Measurements from ENCODE around the gene RPS6KB2.
"Not testable (repeated sequence)": the region's sequence is repeated elsewhere in the genome, so short reads cannot be mapped to it uniquely, and the experiment has no call there.

Gene RPS6KB2

DNA sequence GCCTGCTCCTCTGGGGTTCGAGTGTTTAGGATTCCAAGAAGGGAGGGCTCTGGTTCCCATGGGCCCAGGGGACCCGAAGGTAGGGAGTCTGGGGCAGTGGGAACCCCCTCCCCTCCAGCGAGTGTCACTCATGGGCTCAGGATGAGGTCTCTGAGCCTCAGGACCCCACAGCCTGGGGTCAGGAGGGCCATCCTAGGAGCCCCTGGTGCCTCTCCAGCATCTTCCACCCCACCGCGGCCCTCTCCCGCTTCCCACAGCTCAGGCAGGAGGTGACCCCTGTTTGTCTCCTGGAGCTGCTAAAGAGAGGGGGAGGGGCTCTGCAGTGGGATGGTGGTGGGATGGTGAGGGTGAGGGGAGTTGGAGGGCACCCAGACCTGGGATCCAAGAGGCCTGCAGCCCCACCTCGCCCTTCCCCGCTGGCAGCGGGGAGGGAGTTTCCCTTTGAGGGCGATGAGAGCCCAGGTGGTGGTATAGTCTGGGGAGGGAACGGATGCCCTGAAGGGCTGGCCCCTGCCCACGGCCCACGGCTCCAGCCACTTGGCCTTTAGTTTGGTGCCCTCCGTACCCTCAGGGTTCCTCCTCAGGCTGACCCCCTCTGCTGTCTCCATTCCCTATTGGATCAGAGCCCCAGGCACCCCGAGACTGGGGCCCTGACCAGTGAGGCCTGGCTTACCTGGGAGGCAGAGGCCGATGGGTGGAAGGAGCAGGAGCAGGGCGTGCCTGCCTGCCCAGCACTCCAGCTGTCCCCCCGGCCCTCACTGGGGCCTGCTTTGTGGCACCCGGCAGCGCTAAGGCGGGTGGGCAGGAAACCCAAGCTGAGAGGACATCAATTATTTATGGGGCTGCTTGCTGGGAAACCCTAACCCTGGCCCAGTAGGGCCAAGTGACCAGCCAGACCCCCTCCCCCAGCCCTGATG, 25.8 kb downstream of the RPS6KB2 start:
- H3K9me3 Mint-ChIP-seq: no peaks in the 10 kb centered on the region
- no peak overlapping the region for H3K4me3 Mint-ChIP-seq
- peaks cover 16% of the 10 kb centered on the region for H3K4me1 Mint-ChIP-seq (ENCODE audit: low read depth)
- H3K36me3 Mint-ChIP-seq (ENCODE audit: low read depth): no peaks in the 10 kb centered on the region
- H3K27me3 Mint-ChIP-seq: no peaks in the 10 kb centered on the region
- no peak overlapping the region for H3K27ac Mint-ChIP-seq

DNA sequence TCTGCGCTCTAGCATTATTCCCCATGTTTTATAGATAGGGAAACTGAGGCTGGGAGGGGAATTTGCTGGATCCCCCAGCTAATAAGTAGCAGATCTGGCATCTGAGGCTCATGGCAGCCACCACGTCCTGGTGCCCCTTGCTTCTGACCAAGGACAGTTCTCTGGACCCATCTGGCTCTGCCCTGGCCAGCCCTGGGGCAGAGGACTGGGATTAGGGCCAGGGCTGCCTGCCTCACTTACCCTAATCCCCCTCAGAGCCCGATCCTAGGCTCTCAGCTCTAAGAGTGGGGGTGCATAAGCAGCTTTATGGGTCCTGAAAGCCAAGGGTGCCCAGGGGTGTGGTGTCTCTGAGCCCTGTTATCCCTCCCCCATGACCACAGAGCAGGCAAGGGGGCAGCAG, 26.8 kb downstream of the RPS6KB2 start, which contains the start of gene CABP4:
Gene CABP4 (plus strand): TSS at position 301 of the 400 bp plus-strand sequence. CDS start 70 bp downstream, at position 371.
- Mint-ChIP-seq H3K4me1 (ENCODE audit: low read depth) (peaks cover 18% of the 10 kb centered on the region), H3K9me3 (no peaks in the 10 kb centered on the region), H3K36me3 (ENCODE audit: low read depth) (no peaks in the 10 kb centered on the region), H3K27me3 (no peaks in the 10 kb centered on the region), H3K27ac (no peak within 1 kb of the TSS), H3K4me3 (no peak within 1 kb of the TSS)

DNA sequence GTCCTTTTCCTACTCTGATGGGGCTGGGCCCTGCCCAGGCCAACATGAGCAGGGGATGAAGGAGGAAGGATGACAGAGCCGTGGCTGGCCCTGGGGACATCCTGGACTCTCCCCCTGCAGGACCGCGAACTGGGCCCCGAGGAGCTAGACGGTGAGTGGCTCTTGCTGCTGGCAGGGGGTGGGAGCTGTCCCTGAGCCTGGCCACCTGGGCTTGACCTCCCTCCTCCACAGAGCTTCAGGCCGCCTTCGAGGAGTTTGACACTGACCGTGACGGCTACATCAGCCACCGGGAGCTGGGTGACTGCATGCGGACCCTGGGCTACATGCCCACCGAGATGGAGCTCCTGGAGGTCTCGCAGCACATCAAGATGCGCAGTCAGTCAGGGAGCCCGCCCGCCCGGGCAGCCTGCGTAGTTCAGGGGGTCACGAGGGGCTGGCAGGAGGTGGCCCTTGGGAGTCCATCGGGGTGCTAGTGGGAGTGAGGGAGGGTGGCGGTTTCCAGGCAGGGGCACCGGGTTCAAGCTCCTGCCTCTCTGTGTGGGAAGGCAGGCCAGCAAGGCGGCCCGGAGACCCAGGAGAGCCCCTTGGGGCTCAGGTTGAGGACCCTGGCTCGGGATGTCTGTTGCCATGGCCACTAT, 27.9 kb downstream of the RPS6KB2 start:
- H3K9me3 Mint-ChIP-seq: no peaks in the 10 kb centered on the region
- H3K27ac Mint-ChIP-seq: no peak overlapping the region

DNA sequence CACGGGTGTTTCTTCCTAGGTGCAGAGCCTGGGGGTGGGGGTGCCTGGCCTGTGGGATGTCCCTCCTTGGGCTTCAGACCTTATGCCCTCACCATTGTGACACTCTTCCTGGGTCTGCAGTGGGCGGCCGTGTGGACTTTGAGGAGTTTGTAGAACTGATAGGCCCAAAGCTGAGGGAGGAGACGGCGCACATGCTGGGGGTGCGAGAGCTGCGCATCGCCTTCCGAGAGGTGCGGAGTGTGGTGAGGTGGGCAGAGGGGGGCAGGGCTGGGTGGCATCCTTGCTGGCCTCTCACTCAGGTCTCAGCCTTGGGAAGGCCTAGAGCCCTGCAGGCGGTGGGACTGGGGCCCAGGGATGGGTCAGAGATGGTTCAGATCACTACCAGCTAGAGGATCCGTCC, 29.2 kb downstream of the RPS6KB2 start:
- Mint-ChIP-seq H3K36me3 (ENCODE audit: low read depth) (no peaks in the 10 kb centered on the region), H3K27me3 (no peaks in the 10 kb centered on the region), H3K27ac (no peak overlapping the region)

More for the DNA sequence above, 27.9 kb downstream of the RPS6KB2 start:
- Mint-ChIP-seq H3K27me3 (no peaks in the 10 kb centered on the region), H3K36me3 (ENCODE audit: low read depth) (no peaks in the 10 kb centered on the region), H3K4me1 (ENCODE audit: low read depth) (peaks cover 20% of the 10 kb centered on the region), H3K4me3 (no peak overlapping the region)

DNA sequence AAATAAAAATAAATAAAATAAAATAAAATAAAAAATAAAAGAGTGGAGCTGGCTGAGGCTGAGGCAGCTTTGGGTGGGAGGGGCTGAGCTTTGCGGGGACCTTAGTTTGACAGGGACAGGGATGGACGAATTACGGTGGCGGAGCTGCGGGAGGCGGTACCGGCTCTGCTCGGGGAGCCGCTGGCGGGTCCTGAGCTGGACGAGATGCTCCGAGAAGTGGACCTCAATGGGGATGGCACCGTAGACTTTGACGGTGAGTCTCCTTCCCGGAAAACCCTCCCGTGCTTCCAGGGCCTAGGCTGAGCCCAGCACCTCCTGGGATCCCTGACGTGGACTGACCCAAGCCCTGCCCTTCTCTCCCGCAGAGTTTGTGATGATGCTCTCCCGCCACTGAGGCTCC, 30.0 kb downstream of the RPS6KB2 start:
- H3K9me3 Mint-ChIP-seq: no peaks in the 10 kb centered on the region
- H3K36me3 Mint-ChIP-seq (ENCODE audit: low read depth): no peaks in the 10 kb centered on the region
- H3K4me1 Mint-ChIP-seq (ENCODE audit: low read depth): peaks cover 17% of the 10 kb centered on the region
- H3K27ac Mint-ChIP-seq: no peak overlapping the region
- H3K4me3 Mint-ChIP-seq: no peak overlapping the region
- no peaks in the 10 kb centered on the region for H3K27me3 Mint-ChIP-seq

More for the DNA sequence above, 29.2 kb downstream of the RPS6KB2 start:
- H3K4me3 Mint-ChIP-seq: no peak overlapping the region
- H3K4me1 Mint-ChIP-seq (ENCODE audit: low read depth): peaks cover 17% of the 10 kb centered on the region
- H3K9me3 Mint-ChIP-seq: no peaks in the 10 kb centered on the region

DNA sequence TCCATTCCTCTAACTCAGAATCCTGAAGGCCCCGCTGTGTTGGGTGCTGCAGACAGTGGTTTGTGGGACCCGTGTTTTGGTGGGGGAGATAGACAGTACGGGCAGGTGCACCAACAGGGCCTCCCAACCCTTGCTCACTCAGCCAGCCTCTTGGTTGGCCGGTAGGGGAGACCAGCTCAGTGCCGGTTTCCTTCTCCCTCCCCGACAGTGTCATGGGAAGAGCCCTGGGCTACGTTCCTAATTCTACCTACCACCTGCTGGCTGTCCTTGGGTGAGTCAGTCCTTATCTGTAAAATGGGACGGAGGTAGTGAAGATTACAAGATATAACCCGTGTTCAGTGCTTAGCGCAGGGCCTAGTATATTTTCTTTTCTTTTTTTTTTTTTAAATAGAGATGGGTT, 34.9 kb downstream of the RPS6KB2 start:
- Mint-ChIP-seq H3K9me3 (no peaks in the 10 kb centered on the region), H3K27ac (no peak overlapping the region), H3K4me1 (ENCODE audit: low read depth) (peaks cover 44% of the 10 kb centered on the region), H3K4me3 (no peak overlapping the region), H3K27me3 (no peaks in the 10 kb centered on the region), H3K36me3 (ENCODE audit: low read depth) (no peaks in the 10 kb centered on the region)

DNA sequence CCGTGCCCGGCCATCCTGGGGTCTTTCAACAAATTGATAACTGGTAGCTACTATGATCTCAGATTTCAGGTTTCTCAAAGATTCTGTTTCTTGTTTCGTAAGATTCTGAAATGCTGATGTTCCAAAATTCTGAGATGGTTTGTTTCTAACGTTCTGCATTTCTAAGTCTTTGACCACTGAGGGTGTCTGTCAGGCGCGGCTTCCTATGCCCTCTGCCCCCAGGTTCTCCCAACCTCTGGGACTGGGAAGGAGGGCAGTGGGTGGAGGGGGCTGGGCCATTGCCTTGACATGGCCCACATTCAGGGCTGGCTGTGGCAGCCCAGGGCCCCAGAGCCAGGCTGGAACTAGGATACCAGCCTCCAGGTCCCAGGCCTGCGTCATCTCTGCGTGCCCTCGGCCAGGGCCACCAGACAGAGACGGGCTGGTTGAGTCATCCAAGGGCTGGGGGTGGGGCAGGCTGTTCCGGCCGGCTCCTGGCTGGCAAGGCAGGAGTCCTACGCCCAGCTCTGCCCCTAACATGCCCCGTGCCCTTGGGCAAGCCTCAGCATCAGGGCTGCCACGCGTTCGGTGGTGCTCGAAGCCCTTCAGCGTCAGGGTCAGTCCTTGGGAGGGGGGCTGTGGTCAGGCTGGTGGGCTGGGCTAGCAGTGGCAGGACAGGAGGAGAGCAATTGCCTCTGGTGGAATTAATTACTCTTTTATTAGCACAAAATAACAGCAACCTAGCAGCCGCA, 35.6 kb downstream of the RPS6KB2 start:
- H3K27me3 Mint-ChIP-seq: no peaks in the 10 kb centered on the region
- H3K4me1 Mint-ChIP-seq (ENCODE audit: low read depth): peaks cover 44% of the 10 kb centered on the region
- H3K9me3 Mint-ChIP-seq: no peaks in the 10 kb centered on the region
- H3K27ac Mint-ChIP-seq: peak overlapping the region; percentile 55
- H3K36me3 Mint-ChIP-seq (ENCODE audit: low read depth): no peaks in the 10 kb centered on the region
- peak overlapping the region; percentile 87 for H3K4me3 Mint-ChIP-seq

DNA sequence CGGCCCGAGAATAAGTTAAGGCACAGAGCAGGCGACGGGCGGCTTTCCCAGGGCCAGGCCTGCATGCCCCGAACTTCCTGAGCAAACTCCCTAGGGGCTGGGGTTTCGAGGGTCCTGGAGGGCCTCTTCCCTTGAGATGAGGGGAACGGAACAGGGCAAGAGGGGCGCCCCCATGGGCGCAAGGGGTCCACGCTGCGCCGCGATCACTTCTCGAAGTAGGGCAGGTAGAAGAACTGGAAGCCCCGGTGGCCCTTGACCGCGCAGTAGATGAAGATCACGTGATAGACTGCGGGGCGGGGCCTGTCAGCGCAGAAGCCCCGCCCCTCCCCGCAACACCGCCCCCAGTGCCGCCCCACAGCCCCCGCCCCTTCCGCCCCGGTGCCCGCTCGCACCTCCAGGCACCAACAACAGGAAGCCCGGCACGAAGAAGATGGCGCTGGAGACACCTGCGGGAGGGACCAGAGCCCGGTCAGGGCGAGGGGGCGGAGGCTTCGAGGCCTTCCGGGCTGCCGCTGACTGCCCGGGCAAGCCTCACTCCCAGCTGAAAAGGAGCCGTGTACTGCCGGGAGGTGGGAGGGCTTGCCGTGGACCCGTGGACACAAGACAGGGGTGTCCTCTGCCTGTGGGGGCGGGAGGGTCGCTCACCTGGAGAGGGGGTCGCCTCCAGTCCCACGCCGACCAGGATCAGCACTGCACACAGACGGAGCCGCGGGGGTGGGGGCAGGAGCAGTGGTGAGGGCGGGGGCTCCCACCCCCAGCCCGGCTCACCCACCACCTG, 36.3 kb downstream of the RPS6KB2 start:
- Mint-ChIP-seq H3K9me3 (no peaks in the 10 kb centered on the region), H3K36me3 (ENCODE audit: low read depth) (no peaks in the 10 kb centered on the region), H3K4me1 (ENCODE audit: low read depth) (peaks cover 42% of the 10 kb centered on the region)

DNA sequence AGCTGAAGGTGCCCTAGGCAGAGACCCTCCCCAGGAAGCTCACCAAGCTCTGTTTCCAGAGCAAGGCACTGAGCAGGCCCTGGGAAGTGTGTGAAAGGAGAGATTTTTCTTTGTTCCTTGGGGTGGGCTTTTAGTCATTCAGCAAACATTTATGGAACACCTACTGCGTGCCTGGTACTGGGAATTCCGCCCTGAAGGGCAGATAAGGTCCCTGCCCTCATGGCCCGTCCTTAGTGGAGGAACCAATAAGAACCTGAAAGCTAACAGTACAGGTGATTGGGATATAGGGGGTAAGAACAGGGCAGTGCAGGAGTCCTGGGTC, 36.9 kb downstream of the RPS6KB2 start:
- Mint-ChIP-seq H3K27ac (peak overlapping the region; percentile 85), H3K27me3 (no peaks in the 10 kb centered on the region), H3K9me3 (no peaks in the 10 kb centered on the region), H3K4me3 (peak overlapping the region; percentile 87), H3K4me1 (ENCODE audit: low read depth) (peaks cover 37% of the 10 kb centered on the region), H3K36me3 (ENCODE audit: low read depth) (no peaks in the 10 kb centered on the region)

More for the DNA sequence above, 36.3 kb downstream of the RPS6KB2 start:
- Mint-ChIP-seq H3K27ac (peak overlapping the region; percentile 85), H3K27me3 (no peaks in the 10 kb centered on the region), H3K4me3 (peak overlapping the region; percentile 87)

DNA sequence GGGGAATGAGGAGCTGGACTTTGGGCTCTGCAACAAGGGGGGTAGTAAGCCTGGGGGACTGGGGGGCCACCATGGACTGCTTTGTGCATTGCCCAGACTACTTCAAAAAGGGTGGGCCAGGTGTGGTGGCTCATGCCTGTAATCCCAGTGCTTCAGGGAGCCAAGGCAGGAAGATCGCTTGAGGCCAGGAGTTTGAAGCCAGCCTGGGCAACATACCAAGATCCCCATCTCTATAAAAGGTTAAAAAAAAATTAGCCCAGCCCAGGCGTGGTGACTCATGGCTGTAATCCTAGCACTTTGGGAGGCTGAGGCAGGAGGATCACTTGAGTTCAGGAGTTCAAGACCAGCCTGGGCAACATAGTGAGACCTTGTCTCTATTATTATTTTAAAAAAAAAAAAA, 37.2 kb downstream of the RPS6KB2 start:
- peak overlapping the region; percentile 85 for H3K27ac Mint-ChIP-seq

DNA sequence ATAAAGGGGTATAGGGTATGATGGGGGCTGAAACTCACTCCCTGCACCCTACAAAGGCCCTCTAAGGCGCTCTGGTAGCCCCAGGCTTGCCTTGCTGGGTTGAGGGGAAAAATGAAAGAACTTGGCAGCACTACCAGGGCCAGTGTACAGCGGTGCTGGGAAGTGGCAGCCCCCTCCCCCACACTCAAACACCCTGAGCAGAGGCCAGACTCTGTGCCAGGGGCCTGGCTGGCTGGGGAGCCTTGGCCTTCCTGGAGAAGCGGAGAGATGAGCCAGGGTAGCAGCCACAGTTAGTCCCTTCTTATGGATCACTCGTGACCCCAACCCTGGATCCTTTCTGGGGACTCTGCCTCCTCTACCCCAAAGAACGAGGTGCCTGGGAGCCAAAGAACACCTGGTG, 38.1 kb downstream of the RPS6KB2 start:
- Mint-ChIP-seq H3K27ac (no peak overlapping the region), H3K4me1 (ENCODE audit: low read depth) (peaks cover 35% of the 10 kb centered on the region), H3K4me3 (no peak overlapping the region), H3K9me3 (no peaks in the 10 kb centered on the region), H3K36me3 (ENCODE audit: low read depth) (no peaks in the 10 kb centered on the region), H3K27me3 (no peaks in the 10 kb centered on the region)

More for the DNA sequence above, 37.2 kb downstream of the RPS6KB2 start:
- H3K4me1 Mint-ChIP-seq (ENCODE audit: low read depth): peaks cover 37% of the 10 kb centered on the region
- H3K36me3 Mint-ChIP-seq (ENCODE audit: low read depth); H3K27me3 Mint-ChIP-seq; H3K9me3 Mint-ChIP-seq: not testable (repeated sequence)
- H3K4me3 Mint-ChIP-seq: peak overlapping the region; percentile 87

DNA sequence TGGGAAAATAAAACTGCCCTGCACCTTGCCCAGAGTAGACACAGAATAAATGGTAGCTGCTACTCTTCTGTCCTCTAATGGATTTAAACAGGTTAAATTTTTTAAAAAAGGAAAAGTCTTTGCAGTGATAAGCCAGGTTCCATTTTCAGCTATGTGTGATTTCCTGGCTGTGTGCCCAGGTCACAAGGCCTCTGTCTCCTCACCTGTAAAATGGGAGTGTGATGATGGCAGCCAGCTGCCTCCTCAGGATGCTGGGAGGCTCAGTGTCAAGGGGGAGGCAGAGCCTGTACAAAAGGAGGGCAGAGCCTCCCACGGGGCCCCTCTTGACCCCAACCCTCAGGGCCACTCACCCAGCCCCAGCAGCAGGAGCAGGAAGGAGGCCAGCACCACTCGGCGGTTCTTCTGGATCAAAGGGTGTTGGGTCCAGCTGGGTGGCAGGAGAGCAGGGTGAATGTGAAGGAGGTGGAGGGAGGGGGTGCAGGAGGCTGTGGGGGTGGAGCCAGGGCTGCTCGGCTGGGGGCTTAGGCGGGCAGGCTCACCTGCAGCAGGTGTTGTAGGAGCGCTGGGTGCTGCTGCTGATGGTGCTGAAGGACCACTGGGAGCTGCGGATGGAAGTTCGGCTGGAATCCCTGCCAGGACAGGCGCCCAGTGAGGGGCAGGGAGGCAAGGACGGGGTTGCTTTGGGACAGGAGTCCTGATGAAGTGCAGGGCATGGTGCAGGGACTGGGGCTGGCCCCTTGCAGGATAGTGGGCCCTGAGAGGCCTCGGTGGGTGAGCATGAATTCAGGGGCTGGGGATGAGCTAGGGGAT, 38.9 kb downstream of the RPS6KB2 start:
- Mint-ChIP-seq H3K4me1 (ENCODE audit: low read depth) (peaks cover 35% of the 10 kb centered on the region), H3K27ac (peak overlapping the region; percentile 88), H3K36me3 (ENCODE audit: low read depth) (no peaks in the 10 kb centered on the region), H3K4me3 (peak overlapping the region; percentile 91), H3K9me3 (no peaks in the 10 kb centered on the region), H3K27me3 (no peaks in the 10 kb centered on the region)

DNA sequence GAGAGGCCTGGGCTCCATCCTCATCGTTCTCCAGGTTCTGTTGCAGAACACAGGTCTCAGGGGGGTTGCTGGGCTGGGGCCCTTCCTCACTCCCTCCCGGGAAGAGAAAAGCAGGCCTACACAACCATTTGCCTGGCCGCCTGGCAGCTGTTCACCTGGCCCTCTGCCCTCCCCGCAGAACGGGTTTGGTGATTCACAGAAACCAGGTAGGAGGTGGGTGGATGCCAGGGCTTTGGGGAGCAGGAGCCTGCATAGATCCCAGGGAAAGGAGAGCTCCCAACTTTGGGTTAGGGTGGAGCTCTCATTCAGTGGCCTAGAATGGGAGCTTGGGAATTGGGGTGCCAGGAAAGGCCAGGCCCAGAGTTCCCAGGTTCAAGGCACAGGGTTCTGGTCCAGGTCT, 39.8 kb downstream of the RPS6KB2 start:
- Mint-ChIP-seq H3K27me3 (no peaks in the 10 kb centered on the region), H3K4me3 (peak overlapping the region; percentile 91), H3K27ac (peak overlapping the region; percentile 88), H3K4me1 (ENCODE audit: low read depth) (peaks cover 35% of the 10 kb centered on the region), H3K36me3 (ENCODE audit: low read depth) (no peaks in the 10 kb centered on the region), H3K9me3 (no peaks in the 10 kb centered on the region)

DNA sequence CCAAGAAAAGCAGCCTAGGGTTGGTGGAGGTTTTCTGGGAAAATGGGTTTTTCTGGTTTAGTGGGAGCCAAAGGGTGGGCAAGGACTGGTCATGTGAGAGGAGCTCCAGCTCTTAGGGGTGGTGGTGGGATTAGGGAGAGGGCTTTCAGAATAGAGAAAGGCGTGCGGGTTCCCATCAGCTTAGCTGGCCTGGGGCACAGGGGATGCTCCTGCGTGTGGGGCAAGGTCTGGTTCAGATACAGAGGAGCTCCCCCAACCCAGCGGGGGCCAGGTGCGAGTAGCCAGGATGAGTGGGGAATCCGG, 40.1 kb downstream of the RPS6KB2 start:
- Mint-ChIP-seq H3K9me3 (no peaks in the 10 kb centered on the region), H3K27ac (peak overlapping the region; percentile 88), H3K27me3 (no peaks in the 10 kb centered on the region), H3K4me1 (ENCODE audit: low read depth) (peaks cover 35% of the 10 kb centered on the region), H3K4me3 (peak overlapping the region; percentile 91), H3K36me3 (ENCODE audit: low read depth) (no peaks in the 10 kb centered on the region)

All from stimulated activated naive CD8-positive, alpha-beta T cell treated with anti-CD3 and anti-CD28 coated beads, Interleukin-15, Interleukin-2, amounts not matched to agents 100 ng/mL and 50 ng/mL, for 24 hours (primary cell).